H1 (cell line): Measurements from ENCODE around the gene ACTR1A. TPM values are rescaled to one million over a fixed set of nuclear protein-coding genes. Genes with fewer than 3 reads are reported as not detected.

Source experiments
- CTCF ChIA-PET: fragments of 300-600 bp; sonication (Branson Sonifier 250); formaldehyde crosslinking; loops from one replicate; lab custom pipeline; 2021; ENCODE audit not compliant: partially characterized antibody; lab: Charles Lee
- POLR2A ChIA-PET: fragments of 300-600 bp; sonication (Branson Sonifier 250); formaldehyde crosslinking; loops from one replicate; lab custom pipeline; 2021; ENCODE audit warnings: inconsistent platforms; ENCODE audit not compliant: partially characterized antibody; lab: Charles Lee
- DNase-seq, 2 experiments: peaks; one replicate each; pipeline versions ENCODE4 v3.0.0 to v3.0.0-alpha.2; 2010 to 2022; ENCODE audit warnings: low spot score in 2 of 2, low read depth in 1 of 2, mixed read lengths in 1 of 2
- FAIRE-seq: peaks from 2 replicates; lab custom pipeline; 2011; peaks lifted over from hg19 to GRCh38; lab: Jason Lieb, UNC
- H2AFZ ChIP-seq: 2 replicates; pipeline ENCODE4 v1.8.1; 2012; ENCODE audit warnings: low read length, inconsistent platforms
- H2AK5ac ChIP-seq: 2 replicates; pipeline ENCODE4 v1.6.1; 2013; ENCODE audit warnings: low read depth, low read length
- H2BK120ac ChIP-seq: replicated peaks from 2 replicates; pipeline ENCODE3; 2013; ENCODE audit warnings: low read depth, low read length, inconsistent platforms
- H2BK12ac ChIP-seq: 2 replicates; pipeline ENCODE4 v1.6.1; 2013; ENCODE audit warnings: low read depth, low read length
- H2BK15ac ChIP-seq: 2 replicates; pipeline ENCODE4 v1.6.1; 2013; ENCODE audit warnings: low read length
- H2BK20ac ChIP-seq: 2 replicates; pipeline ENCODE4 v1.6.1; 2013; ENCODE audit warnings: low read length
- H2BK5ac ChIP-seq: 2 replicates; pipeline ENCODE4 v1.6.1; 2013; ENCODE audit warnings: low read depth, low read length
- H3K14ac ChIP-seq: 2 replicates; pipeline ENCODE4 v1.6.1; 2013; ENCODE audit warnings: inconsistent platforms; ENCODE audit not compliant: insufficient read length
- H3K18ac ChIP-seq: 2 replicates; pipeline ENCODE4 v1.6.1; 2013; ENCODE audit warnings: low read length; ENCODE audit errors: extremely low read depth
- H3K23ac ChIP-seq: 2 replicates; pipeline ENCODE4 v1.6.1; 2013; ENCODE audit warnings: inconsistent platforms; ENCODE audit not compliant: insufficient read length
- H3K23me2 ChIP-seq: 2 replicates; pipeline ENCODE4 v1.6.1; 2013; ENCODE audit warnings: low read depth, low read length
- H3K27ac ChIP-seq: 2 replicates; pipeline ENCODE4 v1.6.1; 2011; ENCODE audit warnings: low read depth, low read length, inconsistent platforms
- H3K27me3 ChIP-seq, 4 experiments: replicated peaks in 1 of 4; 1 replicate in 1 of 4; 2 replicates in 3 of 4; pipeline versions ENCODE4 v1.6.1 to v1.8.1; 2011 to 2013; ENCODE audit warnings: low read length in 3 of 4, mild to moderate bottlenecking in 3 of 4, inconsistent platforms in 2 of 4, mixed read lengths in 2 of 4, moderate library complexity in 1 of 4; ENCODE audit not compliant: control insufficient read depth in 3 of 4, insufficient read depth in 3 of 4; ENCODE audit errors: extremely low read depth in 1 of 4
- H3K36me3 ChIP-seq, 4 experiments: 2 replicates each; pipeline versions ENCODE4 v1.6.1 to v1.8.1; 2011 to 2013; ENCODE audit warnings: mild to moderate bottlenecking in 4 of 4, low read length in 3 of 4, moderate library complexity in 2 of 4, control low read depth in 1 of 4, inconsistent platforms in 1 of 4; ENCODE audit not compliant: insufficient read depth in 4 of 4, control insufficient read depth in 2 of 4
- H3K4ac ChIP-seq: replicated peaks from 2 replicates; pipeline ENCODE3; 2013; ENCODE audit warnings: low read length, low read depth, mixed read lengths, inconsistent platforms; ENCODE audit not compliant: insufficient read length
- H3K4me1 ChIP-seq, 4 experiments: replicated peaks in 1 of 4; 1 replicate in 1 of 4; 2 replicates in 3 of 4; pipeline versions ENCODE4 v1.6.1 to v1.8.1; 2011 to 2013; ENCODE audit warnings: low read length in 3 of 4, inconsistent platforms in 2 of 4, mixed read lengths in 1 of 4; ENCODE audit not compliant: insufficient read depth in 4 of 4, control insufficient read depth in 3 of 4
- H3K4me2 ChIP-seq, 2 experiments: 2 replicates each; pipeline versions ENCODE4 v1.6.1 to v1.8.1; 2011 to 2013; ENCODE audit warnings: low read depth in 2 of 2, low read length in 2 of 2, control low read depth in 1 of 2, inconsistent platforms in 1 of 2, mild to moderate bottlenecking in 1 of 2; ENCODE audit not compliant: insufficient read depth in 1 of 2
- H3K4me3 ChIP-seq, 4 experiments: fragments of 200-600, 300-600 bp in 1 of 4; sonication (generic), shearing (Covaris generic), sonication (Bioruptor Twin) in 1 of 4; 2 replicates each; pipeline versions ENCODE4 v1.5.1 to v1.8.1; 2011 to 2016; ENCODE audit warnings: low read length in 4 of 4, low read depth in 3 of 4, control low read depth in 2 of 4, inconsistent platforms in 2 of 4, mild to moderate bottlenecking in 2 of 4, mixed read lengths in 1 of 4, moderate library complexity in 1 of 4; ENCODE audit not compliant: insufficient read depth in 2 of 4; ENCODE audit errors: extremely low read depth in 1 of 4
- H3K56ac ChIP-seq: replicated peaks from 2 replicates; pipeline ENCODE3; 2013; ENCODE audit warnings: low read depth, mild to moderate bottlenecking, mixed read lengths, low read length, inconsistent platforms; ENCODE audit not compliant: insufficient read length
- H3K79me1 ChIP-seq: 2 replicates; pipeline ENCODE4 v1.6.1; 2013; ENCODE audit warnings: low read depth, low read length, control low read depth
- H3K79me2 ChIP-seq, 2 experiments: 2 replicates each; pipeline versions ENCODE4 v1.6.1 to v1.8.1; 2012 to 2013; ENCODE audit warnings: low read length in 2 of 2, mild to moderate bottlenecking in 2 of 2, inconsistent platforms in 1 of 2; ENCODE audit not compliant: insufficient read depth in 2 of 2, control insufficient read depth in 1 of 2
- H3K9ac ChIP-seq, 4 experiments: replicated peaks in 1 of 4; 1 replicate in 1 of 4; 2 replicates in 3 of 4; pipeline versions ENCODE4 v1.6.1 to v1.8.1; 2011 to 2013; ENCODE audit warnings: low read depth in 3 of 4, low read length in 3 of 4, control low read depth in 2 of 4, mild to moderate bottlenecking in 2 of 4, moderate library complexity in 2 of 4, inconsistent platforms in 1 of 4; ENCODE audit errors: extremely low read depth in 1 of 4
- H3K9me3 ChIP-seq, 2 experiments: 2 replicates each; pipeline versions ENCODE4 v1.6.1 to v1.8.1; 2012 to 2013; ENCODE audit warnings: mild to moderate bottlenecking in 2 of 2, moderate library complexity in 2 of 2, control low read depth in 1 of 2, inconsistent platforms in 1 of 2, low read depth in 1 of 2, low read length in 1 of 2, mixed read lengths in 1 of 2; ENCODE audit not compliant: insufficient read depth in 2 of 2
- H4K20me1 ChIP-seq, 2 experiments: replicated peaks in 1 of 2; 2 replicates each; pipeline versions ENCODE3 to v1.8.1; 2011 to 2013; ENCODE audit warnings: inconsistent platforms in 2 of 2, low read length in 2 of 2, mild to moderate bottlenecking in 1 of 2; ENCODE audit not compliant: insufficient read depth in 2 of 2, control insufficient read depth in 1 of 2
- H4K5ac ChIP-seq: 2 replicates; pipeline ENCODE4 v1.6.1; 2013; ENCODE audit warnings: low read length, low read depth, mixed read lengths, inconsistent platforms; ENCODE audit not compliant: insufficient read length
- H4K8ac ChIP-seq: 2 replicates; pipeline ENCODE4 v1.8.0; 2013; ENCODE audit warnings: mild to moderate bottlenecking, moderate library complexity, low read length, inconsistent platforms; ENCODE audit not compliant: insufficient read depth; ENCODE audit errors: extremely low read depth
- H4K91ac ChIP-seq: replicated peaks from 2 replicates; pipeline ENCODE3; 2013; ENCODE audit warnings: low read length, mixed read lengths, inconsistent platforms; ENCODE audit not compliant: insufficient read length
- ASH2L ChIP-seq: fragments of 200-600, 300-600 bp; sonication (generic); IDR thresholded peaks from one replicate; pipeline ENCODE4 v1.7.1; 2017; ENCODE audit warnings: low read length
- EZH2 ChIP-seq: fragments of 200-600 bp; sonication (generic); IDR thresholded peaks from 2 replicates; pipeline ENCODE4 v1.7.1; 2012; ENCODE audit warnings: low read depth, mild to moderate bottlenecking, moderate library complexity, low read length, inconsistent platforms; ENCODE audit not compliant: severe bottlenecking
- PHF8 ChIP-seq: fragments of 200-600 bp; sonication (generic); conservative IDR thresholded peaks from 2 replicates; pipeline ENCODE4 v1.7.1; 2012; ENCODE audit warnings: low read depth, mild to moderate bottlenecking, inconsistent platforms, low read length, moderate library complexity
- POLR2AphosphoS5 ChIP-seq: IDR thresholded peaks from 2 replicates; pipeline ENCODE4 v1.6.1; 2011; ENCODE audit warnings: low read depth, low read length
- RAD21 ChIP-seq, 2 experiments: IDR thresholded peaks in 1 of 2; conservative IDR thresholded peaks in 1 of 2; 2 replicates each; pipeline ENCODE4 v1.6.1; 2011; ENCODE audit warnings: low read depth in 2 of 2, low read length in 2 of 2, improper control_type of control experiment in 1 of 2, inconsistent platforms in 1 of 2, mild to moderate bottlenecking in 1 of 2, moderate library complexity in 1 of 2
- SIN3A ChIP-seq, 2 experiments: IDR thresholded peaks in 1 of 2; conservative IDR thresholded peaks in 1 of 2; 2 replicates each; pipeline ENCODE4 v1.6.1; 2011 to 2012; ENCODE audit warnings: low read length in 2 of 2, improper control_type of control experiment in 1 of 2, low read depth in 1 of 2, mild to moderate bottlenecking in 1 of 2
- WGBS, 2 experiments: shearing (Covaris generic) in 1 of 2; methylation state at CpG; one replicate each; pipeline versions ENCODE4 v1.1.6 to v1.1.7; 2013 to 2015; ENCODE audit warnings: low lambda C conversion rate in 2 of 2, mixed read lengths in 2 of 2, inconsistent platforms in 1 of 2, low coverage in 1 of 2, missing lambda C conversion rate in 1 of 2; ENCODE audit not compliant: insufficient replicate concordance in 2 of 2, insufficient coverage in 1 of 2, insufficient read length in 1 of 2; ENCODE audit errors: extremely low coverage in 1 of 2, missing lambda C conversion rate in 1 of 2; 5-methylcytosine and 5-hydroxymethylcytosine counted together
- polyA plus RNA-seq, 7 experiments: library from polyadenylated mRNA; depleted of rRNA in 3 of 7; stranded (reverse) in 5 of 7; unstranded in 2 of 7; fragments of >200 nt in 5 of 7; fragments of 200-250 nt in 2 of 7; gene quantifications; 1 replicate in 5 of 7; 2 replicates in 1 of 7; 4 replicates in 1 of 7; pipeline versions ENCODE4 v1.2.1 to v1.2.3, GENCODE V29; 2011 to 2013; ENCODE audit warnings: missing spikeins in 2 of 7, mixed read lengths in 2 of 7
- total RNA-seq: library from RNA; stranded (reverse); fragmentation: NEBNext Ultra II Directional; extraction: Animal tissue kit (Norgen Biotek cat#: 25700); gene quantifications from 2 replicates; pipeline ENCODE4 v1.2.1, GENCODE V29; 2021

The ACTR1A gene
- total and polyA plus RNA-seq, 2 of the 8 experiments (the other 6 are each of a cell fraction or from before 2014, with no cell fraction given): 78.6 to 86.3 TPM

DNA sequence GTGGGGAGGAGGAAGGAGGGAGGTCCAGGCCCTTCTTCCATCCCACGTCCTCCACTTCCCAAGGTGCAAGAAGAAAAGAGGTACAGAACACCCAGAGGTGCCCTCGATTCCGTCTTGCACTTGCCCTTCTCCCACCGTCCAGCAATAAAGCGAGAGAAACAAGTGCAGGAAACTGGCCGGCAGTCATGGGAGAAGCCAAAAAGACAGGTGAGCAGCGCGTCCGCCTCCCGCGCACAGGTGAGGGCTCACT, 52.5 kb downstream of the ACTR1A start:
- DNase-seq: no peak
- Histone ChIP-seq H2BK120ac (peak overlapping the region; percentile 79), H3K27ac (peak overlapping the region; percentile 72), H3K18ac (peak overlapping the region; percentile 99), H3K9ac (peak overlapping the region; percentile 62 to 96 (median 86)), H3K9me3 (no peaks in the 10 kb centered on the region), H4K20me1 (peaks cover 0 to 2% of the 10 kb centered on the region in 2 experiments), H2AK5ac (peak overlapping the region; percentile 93; the same call in 1 of the 2 replicates), H2BK5ac (peak overlapping the region; percentile 96), H2AFZ (no peak overlapping the region), H3K36me3 (peaks cover 0 to 20% (median 2%) of the 10 kb centered on the region in 4 experiments; a peak in 4 of 8 replicates), H3K4me1 (peaks cover 5 to 23% (median 15%) of the 10 kb centered on the region in 4 experiments), H4K5ac (peak overlapping the region; percentile 85), H3K23ac (peak overlapping the region; percentile 36), H2BK12ac (0 out of 2 replicates have a peak overlapping the region, but pooled peaks have one; percentile 80), H3K4me3 (peak overlapping the region; percentile 87 to 99 (median 98)), H3K56ac (peak overlapping the region; percentile 83), H3K79me1 (peaks cover 3% of the 10 kb centered on the region; the same call in 1 of the 2 replicates), H3K4me2 (peak overlapping the region; percentile 99 to 100), H3K23me2 (peaks cover 9% of the 10 kb centered on the region), H2BK20ac (no peak overlapping the region), H3K27me3 (no peaks in the 10 kb centered on the region), H3K14ac (peak overlapping the region; percentile 64), H3K79me2 (peaks cover 0 to 18% of the 10 kb centered on the region in 2 experiments; a peak in 2 of 4 replicates), H4K91ac (peak overlapping the region; percentile 97), H2BK15ac (peak overlapping the region; percentile 98; the same call in 1 of the 2 replicates), H4K8ac (peak overlapping the region; percentile 89), H3K4ac (peak overlapping the region; percentile 82)
- no peak for FAIRE-seq
- TF ChIP-seq RAD21 (IDR thresholded peaks at IDR 0.05 in 1 of 2, conservative IDR thresholded peaks at IDR 0.05 in 1 of 2; ENCODE audit: low read depth in 2 of 2, low read length in 2 of 2) (no peak), EZH2 (no peak), ASH2L (peak; percentile 5), POLR2AphosphoS5 (peak; percentile 68), PHF8 (0 out of 2 replicates have a peak, but pooled peaks have one; percentile 37), SIN3A (conservative IDR thresholded peaks at IDR 0.05 in 1 of 2, IDR thresholded peaks at IDR 0.05 in 1 of 2; ENCODE audit: low read depth in 1 of 2, low read length in 2 of 2) (0 out of 4 replicates have a peak, but pooled peaks of 1 of the 2 experiments have one; percentile 80)
- POLR2A ChIA-PET: interaction anchor here (0.7 to 6.7 kb wide), 12 partner anchors 9 to 134 kb away, joined by 3 to 75 read pairs (median 6); partner anchors contain the start of genes CUEDC2 and FBXL15
- CTCF ChIA-PET: interaction anchor here (0.8 to 5.0 kb wide), 13 partner anchors 13 to 218 kb away, joined by 3 to 38 read pairs (median 6); partner anchors contain the start of gene FBXL15
- 0% methylated on average over 5 of the region's 11 CpGs; no CpG with 5 or more reads in 1 of the 2 experiments for WGBS, 2 experiments
